GM18909 (cell line): Measurements from ENCODE around the gene SUSD6.

Experiments used
- ATAC-seq: cut with Tn5 transposase; IDR thresholded peaks from one replicate; pipeline ENCODE4 v1.9.1; 2021; ENCODE audit warnings: mild to moderate bottlenecking; ENCODE audit not compliant: unreplicated experiment, poor library complexity

Gene SUSD6

GRCh38 chr14:69749956-69750355, 138.6 kb downstream of the SUSD6 start:
- no peak for ATAC-seq

- ATAC-seq = no peak
Observed at GRCh38 chr14:69750495-69750894, 139.1 kb downstream of the SUSD6 start.

GRCh38 chr14:69752773-69753172, 141.4 kb downstream of the SUSD6 start:
- no peak for ATAC-seq

- no peak for ATAC-seq
Observed at GRCh38 chr14:69753860-69754259, 142.5 kb downstream of the SUSD6 start.

- no peak for ATAC-seq
Observed at GRCh38 chr14:69754487-69754886, 143.1 kb downstream of the SUSD6 start.

GRCh38 chr14:69755296-69755695, 143.9 kb downstream of the SUSD6 start:
- no peak for ATAC-seq

- ATAC-seq = no peak
Observed at GRCh38 chr14:69755784-69756183, 144.4 kb downstream of the SUSD6 start.

- no peak for ATAC-seq
Observed at GRCh38 chr14:69756298-69756697, 144.9 kb downstream of the SUSD6 start.

GRCh38 chr14:69760810-69761209, 149.4 kb downstream of the SUSD6 start:
- ATAC-seq = no peak

GRCh38 chr14:69763761-69764510, 152.5 kb downstream of the SUSD6 start:
- no peak for ATAC-seq
